Measurements from ENCODE around the gene CTXND1. TPM values are rescaled to one million over a fixed set of nuclear protein-coding genes. Genes with fewer than 3 reads are reported as not detected.

CTXND1 gene
- polyA plus RNA-seq, 6 donors from 2014 or later = not detected

GRCh38 chr15:80216911-80217310 is 35.1 kb downstream of the CTXND1 start:
- Mint-ChIP-seq H3K36me3 (no peaks in the 10 kb centered on the region), H3K27me3 (peaks cover 11 to 33% (median 13%) of the 10 kb centered on the region in 3 donors), H3K9me3 (peaks cover 0 to 6% (median 0%) of the 10 kb centered on the region in 7 donors), H3K4me1 (no peaks in the 10 kb centered on the region), H3K27ac (no peak overlapping the region), H3K4me3 (no peak overlapping the region)
- DNase-seq (no peak), ATAC-seq (ENCODE audit: low read depth in 2 of 2) (no peak)

- ATAC-seq (ENCODE audit: low read depth in 2 of 2) (no peak), DNase-seq (no peak)
- Mint-ChIP-seq H3K36me3 (no peaks in the 10 kb centered on the region), H3K4me3 (no peak overlapping the region), H3K27ac (no peak overlapping the region), H3K4me1 (no peaks in the 10 kb centered on the region), H3K9me3 (peaks cover 0 to 6% (median 0%) of the 10 kb centered on the region in 7 donors), H3K27me3 (peaks cover 11 to 34% (median 13%) of the 10 kb centered on the region in 3 donors)
Observed at GRCh38 chr15:80216141-80216540, 35.9 kb downstream of the CTXND1 start.

- Mint-ChIP-seq H3K4me3 (no peak overlapping the region), H3K27ac (no peak overlapping the region), H3K27me3 (peaks cover 11 to 43% (median 13%) of the 10 kb centered on the region in 3 donors), H3K4me1 (no peaks in the 10 kb centered on the region), H3K36me3 (no peaks in the 10 kb centered on the region), H3K9me3 (peaks cover 0 to 6% (median 0%) of the 10 kb centered on the region in 7 donors)
- ATAC-seq (ENCODE audit: low read depth in 2 of 2) (no peak), DNase-seq (no peak)
Observed at GRCh38 chr15:80214910-80215309, 37.1 kb downstream of the CTXND1 start.

- Mint-ChIP-seq H3K36me3 (no peaks in the 10 kb centered on the region), H3K27me3 (peaks cover 20 to 54% (median 30%) of the 10 kb centered on the region in 3 donors), H3K27ac (no peak overlapping the region), H3K9me3 (peaks cover 0 to 6% (median 0%) of the 10 kb centered on the region in 7 donors), H3K4me3 (no peak overlapping the region), H3K4me1 (no peaks in the 10 kb centered on the region)
- ATAC-seq (ENCODE audit: low read depth in 2 of 2) (no peak), DNase-seq (no peak)
Observed at GRCh38 chr15:80211976-80212375, 40.0 kb downstream of the CTXND1 start.

GRCh38 chr15:80210611-80211573 is 41.1 kb downstream of the CTXND1 start:
- DNase-seq (no peak), ATAC-seq (ENCODE audit: low read depth in 2 of 2) (no peak)
- peaks cover 0 to 6% (median 0%) of the 10 kb centered on the region in 7 donors for H3K9me3 Mint-ChIP-seq
- H3K27me3 Mint-ChIP-seq = peaks cover 22 to 54% (median 41%) of the 10 kb centered on the region in 3 donors
- H3K36me3 Mint-ChIP-seq = no peaks in the 10 kb centered on the region
- H3K4me1 Mint-ChIP-seq = no peaks in the 10 kb centered on the region
- no peak overlapping the region for H3K4me3 Mint-ChIP-seq
- H3K27ac Mint-ChIP-seq = peak overlapping the region in 1 of 6 donors; percentile 8

GRCh38 chr15:80208758-80209734 is 43.0 kb downstream of the CTXND1 start:
- H3K4me1 Mint-ChIP-seq = no peaks in the 10 kb centered on the region
- ATAC-seq (ENCODE audit: low read depth in 2 of 2) (no peak), DNase-seq (no peak)
- peaks cover 22 to 57% (median 48%) of the 10 kb centered on the region in 3 donors for H3K27me3 Mint-ChIP-seq
- H3K36me3 Mint-ChIP-seq = no peaks in the 10 kb centered on the region
- H3K4me3 Mint-ChIP-seq = no peak overlapping the region
- H3K9me3 Mint-ChIP-seq = peaks cover 0 to 6% (median 0%) of the 10 kb centered on the region in 7 donors
- H3K27ac Mint-ChIP-seq = no peak overlapping the region

GRCh38 chr15:80207887-80208286 is 44.1 kb downstream of the CTXND1 start:
- no peak overlapping the region for H3K4me3 Mint-ChIP-seq
- no peaks in the 10 kb centered on the region for H3K4me1 Mint-ChIP-seq
- H3K27me3 Mint-ChIP-seq = peaks cover 13 to 48% (median 38%) of the 10 kb centered on the region in 3 donors
- H3K9me3 Mint-ChIP-seq = no peaks in the 10 kb centered on the region
- ATAC-seq (ENCODE audit: low read depth in 2 of 2) (no peak), DNase-seq (no peak)
- H3K27ac Mint-ChIP-seq = no peak overlapping the region
- H3K36me3 Mint-ChIP-seq = no peaks in the 10 kb centered on the region

GRCh38 chr15:80204231-80204630 is 47.8 kb downstream of the CTXND1 start:
- no peak for ATAC-seq (ENCODE audit: low read depth in 2 of 2)
- no peaks in the 10 kb centered on the region for H3K9me3 Mint-ChIP-seq
- H3K36me3 Mint-ChIP-seq = no peaks in the 10 kb centered on the region
- no peaks in the 10 kb centered on the region for H3K4me1 Mint-ChIP-seq
- peaks cover 13 to 51% (median 41%) of the 10 kb centered on the region in 3 donors for H3K27me3 Mint-ChIP-seq
- DNase-seq = no peak
- H3K4me3 Mint-ChIP-seq = no peak overlapping the region
- no peak overlapping the region for H3K27ac Mint-ChIP-seq

GRCh38 chr15:80203361-80203885 is 48.6 kb downstream of the CTXND1 start:
- Mint-ChIP-seq H3K36me3 (no peaks in the 10 kb centered on the region), H3K27me3 (peaks cover 13 to 55% (median 41%) of the 10 kb centered on the region in 3 donors), H3K4me3 (peak overlapping the region in 1 of 8 donors; percentile 41), H3K27ac (no peak overlapping the region), H3K4me1 (no peaks in the 10 kb centered on the region), H3K9me3 (no peaks in the 10 kb centered on the region)
- ATAC-seq (ENCODE audit: low read depth in 2 of 2) = no peak
- no peak for DNase-seq

GRCh38 chr15:80202641-80203360 is 49.2 kb downstream of the CTXND1 start:
- Mint-ChIP-seq H3K36me3 (no peaks in the 10 kb centered on the region), H3K27ac (peak overlapping the region in 1 of 6 donors; percentile 42), H3K9me3 (no peaks in the 10 kb centered on the region), H3K4me1 (no peaks in the 10 kb centered on the region), H3K4me3 (no peak overlapping the region), H3K27me3 (peaks cover 10 to 53% (median 41%) of the 10 kb centered on the region in 3 donors)
- DNase-seq = no peak
- ATAC-seq (ENCODE audit: low read depth in 2 of 2) = no peak

- Mint-ChIP-seq H3K4me1 (no peaks in the 10 kb centered on the region), H3K4me3 (no peak overlapping the region), H3K27ac (no peak overlapping the region), H3K9me3 (peaks cover 0 to 2% (median 0%) of the 10 kb centered on the region in 7 donors), H3K27me3 (peaks cover 6 to 45% (median 37%) of the 10 kb centered on the region in 3 donors), H3K36me3 (no peaks in the 10 kb centered on the region)
- ATAC-seq (ENCODE audit: low read depth in 2 of 2) = no peak
- DNase-seq = no peak
Observed at GRCh38 chr15:80202016-80202315, 50.0 kb downstream of the CTXND1 start.

GRCh38 chr15:80201256-80202015 is 50.6 kb downstream of the CTXND1 start:
- Mint-ChIP-seq H3K27me3 (peaks cover under 1 to 39% (median 32%) of the 10 kb centered on the region in 3 donors), H3K27ac (no peak overlapping the region), H3K9me3 (peaks cover 0 to 2% (median 0%) of the 10 kb centered on the region in 7 donors), H3K4me1 (no peaks in the 10 kb centered on the region), H3K4me3 (no peak overlapping the region), H3K36me3 (no peaks in the 10 kb centered on the region)
- ATAC-seq (ENCODE audit: low read depth in 2 of 2) (no peak), DNase-seq (no peak)
